ENCODE results near the gene SEMA4G. TPM values are rescaled to one million over a fixed set of nuclear protein-coding genes. Genes with fewer than 3 reads are reported as not detected.

Gene SEMA4G
- total RNA-seq, 4 donors from 2014 or later: 0.66 to 2.5 (median 1.4) TPM

DNA sequence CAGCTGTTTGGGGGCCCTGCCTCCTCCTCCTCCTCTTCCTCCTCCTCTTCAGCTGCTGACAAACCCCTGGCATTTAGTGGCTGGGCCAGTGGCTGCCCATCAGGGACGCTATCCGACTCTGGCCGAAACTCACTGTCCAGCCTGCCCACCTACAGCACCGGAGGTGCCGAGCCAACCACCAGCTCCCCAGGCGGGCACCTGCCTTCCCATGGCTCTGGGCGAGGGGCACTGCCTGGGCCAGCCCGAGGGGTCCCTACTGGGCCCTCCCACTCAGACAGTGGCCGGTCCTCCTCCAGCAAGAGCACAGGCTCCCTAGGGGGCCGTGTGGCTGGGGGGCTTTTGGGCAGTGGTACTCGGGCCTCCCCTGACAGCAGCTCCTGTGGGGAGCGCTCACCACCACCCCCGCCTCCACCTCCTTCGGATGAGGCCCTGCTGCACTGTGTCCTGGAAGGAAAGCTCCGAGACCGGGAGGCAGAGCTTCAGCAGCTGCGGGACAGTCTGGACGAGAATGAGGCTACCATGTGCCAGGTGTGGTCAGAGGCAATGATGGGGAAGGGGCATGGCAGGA lies 34.4 kb downstream of the SEMA4G start:
- TF ChIP-seq EP300 (IDR thresholded peaks at IDR 0.05): no peak
- no peak for TF ChIP-seq CTCF (IDR thresholded peaks at IDR 0.05)
- no peak for TF ChIP-seq POLR2A (IDR thresholded peaks at IDR 0.05; ENCODE audit: low read depth)
- TF ChIP-seq POLR2AphosphoS5 (IDR thresholded peaks at IDR 0.05): no peak
- H3K27ac ChIP-seq (replicated peaks in 1 of 4): peak overlapping the region; percentile 98 to 100 (median 100)

DNA sequence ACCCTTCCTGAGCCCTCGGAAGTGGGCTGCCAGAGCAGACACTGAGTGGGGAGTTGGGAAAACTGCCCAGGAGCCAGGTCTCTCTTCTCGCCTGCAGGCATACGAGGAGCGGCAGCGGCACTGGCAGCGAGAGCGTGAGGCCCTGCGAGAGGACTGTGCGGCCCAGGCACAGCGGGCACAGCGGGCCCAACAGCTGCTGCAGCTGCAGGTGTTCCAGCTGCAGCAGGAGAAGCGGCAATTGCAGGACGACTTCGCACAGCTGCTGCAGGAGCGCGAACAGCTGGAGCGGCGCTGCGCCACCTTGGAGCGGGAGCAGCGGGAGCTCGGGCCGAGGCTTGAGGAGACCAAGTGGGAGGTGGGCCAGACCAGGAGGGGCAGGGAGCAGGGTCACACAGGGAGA lies 36.1 kb downstream of the SEMA4G start:
- 87% methylated on average over 11 of the region's 23 CpGs for WGBS
- Histone ChIP-seq H3K4me3 (no peak overlapping the region), H3K9me3 (no peaks in the 10 kb centered on the region), H3K27ac (replicated peaks in 1 of 4) (peak overlapping the region in 1 of 4 donors; percentile 100), H3K4me1 (peaks cover 59 to 87% (median 75%) of the 10 kb centered on the region in 4 donors), H3K27me3 (no peaks in the 10 kb centered on the region), H3K36me3 (peaks cover 16 to 54% (median 50%) of the 10 kb centered on the region in 4 donors)
- no peak for DNase-seq (ENCODE audit: extremely low spot score)
- intact Hi-C loops (cut with DNase I): no loop called here
- TF ChIP-seq POLR2A (IDR thresholded peaks at IDR 0.05; ENCODE audit: low read depth): no peak
- TF ChIP-seq EP300 (IDR thresholded peaks at IDR 0.05): no peak

More for the DNA sequence above, 34.4 kb downstream of the SEMA4G start:
- H3K27me3 ChIP-seq: no peaks in the 10 kb centered on the region
- H3K36me3 ChIP-seq: peaks cover 16 to 54% (median 50%) of the 10 kb centered on the region in 4 donors
- no peak for DNase-seq (ENCODE audit: extremely low spot score)
- no peaks in the 10 kb centered on the region for H3K9me3 ChIP-seq
- H3K4me3 ChIP-seq: no peak overlapping the region
- WGBS: no CpG with 5 or more reads among the region's 18 CpGs
- intact Hi-C loops (cut with DNase I): no loop called here
- peaks cover 59 to 88% (median 76%) of the 10 kb centered on the region in 4 donors for H3K4me1 ChIP-seq

- H3K4me1 ChIP-seq: peaks cover 55 to 81% (median 68%) of the 10 kb centered on the region in 4 donors
- H3K9me3 ChIP-seq: no peaks in the 10 kb centered on the region
- 95% methylated on average over 2 of the region's 4 CpGs for WGBS
- peak overlapping the region in 2 of 4 donors; percentile 66 to 100 for H3K27ac ChIP-seq (replicated peaks in 1 of 4)
- peaks cover 16 to 54% (median 50%) of the 10 kb centered on the region in 4 donors for H3K36me3 ChIP-seq
- TF ChIP-seq CTCF (IDR thresholded peaks at IDR 0.05) (no peak), EP300 (IDR thresholded peaks at IDR 0.05) (no peak), POLR2A (IDR thresholded peaks at IDR 0.05; ENCODE audit: low read depth) (no peak), POLR2AphosphoS5 (IDR thresholded peaks at IDR 0.05) (no peak)
- H3K27me3 ChIP-seq: no peaks in the 10 kb centered on the region
- intact Hi-C loops (cut with DNase I): no loop called here
- H3K4me3 ChIP-seq: no peak overlapping the region
- DNase-seq (ENCODE audit: extremely low spot score): no peak
These were observed 36.7 kb downstream of the SEMA4G start for GRCh38 chr10:101005869-101006567.

DNA sequence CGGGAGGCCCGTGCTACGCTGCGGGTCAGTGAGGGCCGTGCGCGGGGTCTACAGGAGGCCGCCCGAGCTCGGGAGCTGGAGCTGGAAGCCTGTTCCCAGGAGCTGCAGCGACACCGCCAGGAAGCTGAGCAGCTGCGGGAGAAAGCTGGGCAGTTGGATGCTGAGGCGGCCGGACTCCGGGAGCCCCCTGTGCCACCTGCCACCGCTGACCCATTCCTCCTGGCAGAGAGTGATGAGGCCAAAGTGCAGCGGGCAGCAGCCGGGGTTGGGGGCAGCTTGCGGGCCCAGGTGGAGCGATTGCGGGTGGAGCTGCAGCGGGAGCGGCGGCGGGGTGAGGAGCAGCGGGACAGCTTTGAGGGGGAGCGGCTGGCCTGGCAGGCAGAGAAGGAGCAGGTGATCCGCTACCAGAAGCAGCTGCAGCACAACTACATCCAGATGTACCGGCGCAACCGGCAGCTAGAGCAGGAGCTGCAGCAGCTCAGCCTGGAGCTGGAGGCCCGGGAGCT lies 37.3 kb downstream of the SEMA4G start:
- 85% methylated on average over 24 of the region's 33 CpGs for WGBS
- DNase-seq (ENCODE audit: extremely low spot score): no peak
- H3K4me3 ChIP-seq: no peak overlapping the region
- H3K27me3 ChIP-seq: no peaks in the 10 kb centered on the region
- H3K4me1 ChIP-seq: peaks cover 50 to 77% (median 64%) of the 10 kb centered on the region in 4 donors
- peak overlapping the region; percentile 55 to 100 (median 64) for H3K27ac ChIP-seq (replicated peaks in 1 of 4)
- peaks cover 16 to 54% (median 50%) of the 10 kb centered on the region in 4 donors for H3K36me3 ChIP-seq
- TF ChIP-seq POLR2A (IDR thresholded peaks at IDR 0.05; ENCODE audit: low read depth): no peak
- TF ChIP-seq EP300 (IDR thresholded peaks at IDR 0.05): no peak
- no peak for TF ChIP-seq CTCF (IDR thresholded peaks at IDR 0.05)
- TF ChIP-seq POLR2AphosphoS5 (IDR thresholded peaks at IDR 0.05): peak in 1 of 2 donors; percentile 17
- intact Hi-C loops (cut with DNase I): no loop called here
- no peaks in the 10 kb centered on the region for H3K9me3 ChIP-seq

GRCh38 chr10:101007099-101007711 lies 37.9 kb downstream of the SEMA4G start:
- H3K9me3 ChIP-seq: no peaks in the 10 kb centered on the region
- peaks cover 16 to 54% (median 50%) of the 10 kb centered on the region in 4 donors for H3K36me3 ChIP-seq
- 36% methylated on average over 7 of the region's 11 CpGs for WGBS
- H3K27ac ChIP-seq (replicated peaks in 1 of 4): peak overlapping the region; percentile 55 to 100 (median 64)
- DNase-seq (ENCODE audit: extremely low spot score): no peak
- H3K4me3 ChIP-seq: no peak overlapping the region
- TF ChIP-seq POLR2A (IDR thresholded peaks at IDR 0.05; ENCODE audit: low read depth) (no peak), EP300 (IDR thresholded peaks at IDR 0.05) (no peak), CTCF (IDR thresholded peaks at IDR 0.05) (no peak), POLR2AphosphoS5 (IDR thresholded peaks at IDR 0.05) (no peak)
- H3K27me3 ChIP-seq: no peaks in the 10 kb centered on the region
- intact Hi-C loops (cut with DNase I): no loop called here
- peaks cover 49 to 77% (median 64%) of the 10 kb centered on the region in 4 donors for H3K4me1 ChIP-seq
